Hippocampal formation (tissue), 2 donors: Measurements from ENCODE around the gene GINS2.
A peak's percentile ranks its signal among the peaks of the same experiment; 100 is the strongest.

Experiments
- DNase-seq, 2 donors: peaks; one replicate each; lab custom pipeline; 2025; lab: John Stamatoyannopoulos, UW

The GINS2 gene

GRCh38 chr16:85640254-85640558, 48.5 kb downstream of the GINS2 start:
- DNase-seq = no peak

DNA sequence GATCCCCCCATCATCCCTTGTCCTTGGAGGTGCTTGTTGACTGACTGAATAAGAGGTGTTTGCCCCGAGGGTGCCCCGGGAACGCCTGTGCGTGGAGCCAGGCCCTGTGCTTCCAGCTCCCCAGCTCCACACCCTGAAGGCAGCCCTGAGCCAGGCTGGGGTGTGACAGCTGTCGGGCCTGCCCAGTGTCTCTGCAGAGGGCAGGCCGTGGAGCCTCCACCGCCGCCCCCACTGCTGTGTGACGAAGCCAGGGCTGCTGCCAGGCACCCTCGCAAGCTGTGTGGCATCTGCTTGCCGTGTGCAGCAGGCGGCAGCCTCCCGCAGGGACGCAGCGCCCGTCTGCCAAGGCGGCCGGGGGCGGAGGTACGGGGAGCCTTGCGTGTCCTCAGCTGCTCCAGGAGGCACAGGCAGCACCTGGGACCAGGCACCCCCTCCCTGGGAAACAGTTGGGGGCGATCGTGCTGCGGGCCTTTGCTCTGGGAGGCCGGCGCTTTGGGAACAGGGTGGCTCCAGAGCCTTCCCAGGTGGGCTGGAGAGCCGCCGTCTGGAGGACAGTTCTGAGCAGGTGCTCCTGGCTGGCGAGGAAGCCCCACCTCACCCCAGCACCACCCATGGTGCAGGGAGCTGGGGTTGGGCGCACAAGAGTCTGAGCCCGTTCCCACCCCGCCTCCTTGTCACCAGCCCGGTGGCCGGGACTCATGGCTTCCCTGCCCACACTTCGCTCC, 49.1 kb downstream of the GINS2 start:
- peak; percentile 25 to 49 for DNase-seq

GRCh38 chr16:85638695-85639409, 49.9 kb downstream of the GINS2 start:
- no peak for DNase-seq

- no peak for DNase-seq
Measured at GRCh38 chr16:85637808-85638647, 50.7 kb downstream of the GINS2 start.

DNA sequence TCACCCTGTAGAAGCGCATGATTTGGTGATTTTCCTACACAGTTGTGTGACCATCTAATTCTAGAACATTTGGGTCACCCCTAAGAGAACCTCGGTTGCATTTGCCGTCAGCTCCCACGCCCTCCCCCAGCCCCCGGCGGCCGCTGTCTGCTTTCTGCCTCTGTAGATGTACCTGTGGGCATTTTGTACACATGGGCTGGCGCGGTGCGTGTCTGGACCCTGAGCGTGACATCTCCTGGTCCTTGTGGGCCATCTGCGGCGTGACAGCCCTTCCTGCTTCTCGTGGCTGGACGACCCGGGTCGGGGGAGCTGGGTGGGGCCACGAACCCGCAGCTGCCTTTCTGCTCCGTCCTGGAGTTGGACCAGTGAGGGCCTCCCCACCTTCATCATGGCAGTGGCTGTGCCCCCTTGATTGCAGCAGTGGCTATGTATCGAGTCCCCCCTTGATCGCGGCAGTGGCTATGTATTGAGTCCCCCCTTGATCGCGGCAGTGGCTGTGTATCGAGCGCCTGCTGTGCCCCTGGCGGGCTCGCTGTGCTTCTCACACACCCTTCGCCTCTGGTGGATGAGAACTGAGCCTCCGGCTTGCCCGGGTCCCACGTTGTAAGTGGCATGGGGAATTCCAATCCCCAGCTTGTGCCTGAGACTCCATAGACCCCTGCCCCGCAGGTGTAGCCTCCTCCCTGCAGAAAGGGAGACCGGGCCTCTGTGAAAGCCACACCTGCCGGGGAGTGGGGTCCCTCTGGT, 51.5 kb downstream of the GINS2 start:
- DNase-seq = no peak

- DNase-seq = no peak
Measured at GRCh38 chr16:85636234-85636812, 52.4 kb downstream of the GINS2 start.

GRCh38 chr16:85635545-85636140, 53.1 kb downstream of the GINS2 start:
- no peak for DNase-seq

GRCh38 chr16:85634747-85635544, 53.8 kb downstream of the GINS2 start:
- no peak for DNase-seq

- DNase-seq = no peak
Measured at GRCh38 chr16:85633888-85634287, 54.9 kb downstream of the GINS2 start.

GRCh38 chr16:85633438-85633743, 55.4 kb downstream of the GINS2 start:
- no peak for DNase-seq

- no peak for DNase-seq
Measured at GRCh38 chr16:85632709-85633437, 55.9 kb downstream of the GINS2 start.

GRCh38 chr16:85631802-85632393, 56.9 kb downstream of the GINS2 start:
- DNase-seq = no peak

- no peak for DNase-seq
Measured at GRCh38 chr16:85631230-85631629, 57.5 kb downstream of the GINS2 start.

GRCh38 chr16:85629853-85630252, 58.9 kb downstream of the GINS2 start:
- DNase-seq = no peak

GRCh38 chr16:85629326-85629725, 59.4 kb downstream of the GINS2 start:
- DNase-seq = no peak

GRCh38 chr16:85628645-85629044, 60.1 kb downstream of the GINS2 start:
- no peak for DNase-seq

DNA sequence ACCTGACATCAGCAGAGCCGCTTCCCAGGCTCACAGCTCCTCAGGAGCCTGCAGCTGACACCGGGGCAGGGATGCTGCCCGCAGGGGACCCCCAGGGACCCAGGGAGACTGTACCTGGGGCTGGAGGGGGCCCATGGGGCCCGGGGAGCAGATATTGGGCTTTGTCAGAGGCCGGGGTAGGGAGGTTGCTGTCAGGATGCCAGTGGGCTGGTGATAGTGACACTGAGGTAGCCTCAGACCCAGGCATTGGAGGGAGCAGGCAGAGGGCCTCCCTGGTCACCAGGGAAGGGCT, 60.5 kb downstream of the GINS2 start:
- DNase-seq = no peak

- DNase-seq = no peak
Measured at GRCh38 chr16:85627526-85628264, 61.1 kb downstream of the GINS2 start.

GRCh38 chr16:85627089-85627488, 61.7 kb downstream of the GINS2 start:
- no peak for DNase-seq
